Parathyroid adenoma (tissue), 2 donors: ENCODE data around the gene CASD1.

Source experiments
- H2AFZ ChIP-seq: fragments of 300-600 bp; sonication (generic); one replicate; pipeline ENCODE4 v1.7.0; 2017; ENCODE audit warnings: antibody characterized with exemption, mild to moderate bottlenecking
- H3K27ac ChIP-seq: fragments of 300-600 bp; sonication (generic); one replicate; pipeline ENCODE4 v1.7.0; 2017
- H3K27me3 ChIP-seq: fragments of 300-600 bp; sonication (generic); one replicate; pipeline ENCODE4 v1.7.0; 2017; ENCODE audit warnings: low read length; ENCODE audit not compliant: control insufficient read depth, insufficient read depth
- H3K36me3 ChIP-seq: fragments of 300-600 bp; sonication (generic); one replicate; pipeline ENCODE4 v1.7.0; 2017; ENCODE audit warnings: low read length; ENCODE audit not compliant: control insufficient read depth, insufficient read depth
- H3K4me1 ChIP-seq: fragments of 300-600 bp; sonication (generic); one replicate; pipeline ENCODE4 v1.7.0; 2017; ENCODE audit warnings: control low read depth
- H3K4me2 ChIP-seq: fragments of 300-600 bp; sonication (generic); one replicate; pipeline ENCODE4 v1.7.0; 2017; ENCODE audit warnings: low read length
- H3K4me3 ChIP-seq: fragments of 300-600 bp; sonication (generic); one replicate; pipeline ENCODE4 v1.7.0; 2017; ENCODE audit warnings: low read depth, low read length
- H3K79me2 ChIP-seq: fragments of 300-600 bp; sonication (generic); one replicate; pipeline ENCODE4 v1.7.0; 2017; ENCODE audit warnings: control low read depth
- H3K9ac ChIP-seq: fragments of 300-600 bp; sonication (generic); one replicate; pipeline ENCODE4 v1.7.0; 2017; ENCODE audit warnings: mild to moderate bottlenecking
- H3K9me3 ChIP-seq: fragments of 300-600 bp; sonication (generic); one replicate; pipeline ENCODE4 v1.7.0; 2017; ENCODE audit warnings: low read length; ENCODE audit not compliant: control insufficient read depth
- TF ChIP-seq, protein P1 (sequence below): fragments of 300-600 bp; sonication (generic); IDR thresholded peaks from one replicate; pipeline ENCODE4 v1.7.0; 2017; ENCODE audit warnings: antibody characterized with exemption, mild to moderate bottlenecking
- donor health status: primary hyperparathyroidism.

Gene CASD1

DNA sequence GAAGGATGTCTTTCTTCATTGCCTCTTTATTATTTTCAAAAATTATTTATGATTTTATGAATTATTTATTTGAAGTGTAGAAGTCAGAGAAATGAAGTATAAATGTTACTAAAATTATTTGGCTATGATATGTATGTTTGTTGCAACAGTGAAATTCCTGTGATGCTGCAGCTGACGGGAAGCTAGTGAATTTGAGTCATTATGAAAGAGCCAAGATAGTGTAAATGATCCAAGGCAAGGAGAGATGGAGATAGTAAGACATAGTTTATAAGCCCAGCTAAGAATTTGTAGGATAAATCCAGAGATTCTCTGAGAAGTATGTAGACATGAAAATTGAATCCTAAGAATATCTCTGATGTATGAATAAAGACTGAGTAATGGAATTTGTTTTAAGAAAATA lies 30.8 kb downstream of the CASD1 start:
- TF ChIP-seq, protein P1, sequence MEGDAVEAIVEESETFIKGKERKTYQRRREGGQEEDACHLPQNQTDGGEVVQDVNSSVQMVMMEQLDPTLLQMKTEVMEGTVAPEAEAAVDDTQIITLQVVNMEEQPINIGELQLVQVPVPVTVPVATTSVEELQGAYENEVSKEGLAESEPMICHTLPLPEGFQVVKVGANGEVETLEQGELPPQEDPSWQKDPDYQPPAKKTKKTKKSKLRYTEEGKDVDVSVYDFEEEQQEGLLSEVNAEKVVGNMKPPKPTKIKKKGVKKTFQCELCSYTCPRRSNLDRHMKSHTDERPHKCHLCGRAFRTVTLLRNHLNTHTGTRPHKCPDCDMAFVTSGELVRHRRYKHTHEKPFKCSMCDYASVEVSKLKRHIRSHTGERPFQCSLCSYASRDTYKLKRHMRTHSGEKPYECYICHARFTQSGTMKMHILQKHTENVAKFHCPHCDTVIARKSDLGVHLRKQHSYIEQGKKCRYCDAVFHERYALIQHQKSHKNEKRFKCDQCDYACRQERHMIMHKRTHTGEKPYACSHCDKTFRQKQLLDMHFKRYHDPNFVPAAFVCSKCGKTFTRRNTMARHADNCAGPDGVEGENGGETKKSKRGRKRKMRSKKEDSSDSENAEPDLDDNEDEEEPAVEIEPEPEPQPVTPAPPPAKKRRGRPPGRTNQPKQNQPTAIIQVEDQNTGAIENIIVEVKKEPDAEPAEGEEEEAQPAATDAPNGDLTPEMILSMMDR, result no peak
- no peak overlapping the region for H3K4me3 ChIP-seq
- no peaks in the 10 kb centered on the region for H3K27me3 ChIP-seq
- no peaks in the 10 kb centered on the region for H3K79me2 ChIP-seq
- H3K9me3 ChIP-seq, result no peaks in the 10 kb centered on the region
- no peaks in the 10 kb centered on the region for H3K4me1 ChIP-seq
- H3K36me3 ChIP-seq, result no peaks in the 10 kb centered on the region
- no peak overlapping the region for H3K9ac ChIP-seq
- no peak overlapping the region for H2AFZ ChIP-seq
- H3K27ac ChIP-seq, result no peak overlapping the region
- no peak overlapping the region for H3K4me2 ChIP-seq

DNA sequence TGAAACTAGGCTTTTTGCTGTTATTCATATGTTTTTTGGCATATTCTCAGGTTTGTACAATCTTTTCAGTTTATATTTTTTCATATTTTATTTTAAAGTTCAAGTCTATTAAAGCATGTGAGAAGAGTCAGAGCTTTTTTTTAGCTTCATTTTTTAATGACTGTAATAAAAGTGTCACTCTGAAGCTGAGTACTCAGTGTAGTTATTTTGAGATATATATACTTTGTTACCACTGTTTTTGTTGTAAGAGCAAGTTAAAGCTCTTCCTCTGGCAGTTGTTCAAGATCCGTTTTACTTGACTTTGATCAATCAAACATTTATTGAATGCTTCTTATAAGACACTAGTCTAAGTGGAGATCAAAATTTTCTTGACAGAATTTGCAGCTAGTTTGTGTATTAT lies 37.5 kb downstream of the CASD1 start:
- Histone ChIP-seq H3K4me1 (no peaks in the 10 kb centered on the region), H2AFZ (no peak overlapping the region), H3K79me2 (no peaks in the 10 kb centered on the region), H3K9me3 (no peaks in the 10 kb centered on the region), H3K27me3 (no peaks in the 10 kb centered on the region), H3K4me3 (no peak overlapping the region), H3K36me3 (no peaks in the 10 kb centered on the region), H3K27ac (no peak overlapping the region), H3K9ac (no peak overlapping the region), H3K4me2 (no peak overlapping the region)
- TF ChIP-seq, protein P1, result no peak

DNA sequence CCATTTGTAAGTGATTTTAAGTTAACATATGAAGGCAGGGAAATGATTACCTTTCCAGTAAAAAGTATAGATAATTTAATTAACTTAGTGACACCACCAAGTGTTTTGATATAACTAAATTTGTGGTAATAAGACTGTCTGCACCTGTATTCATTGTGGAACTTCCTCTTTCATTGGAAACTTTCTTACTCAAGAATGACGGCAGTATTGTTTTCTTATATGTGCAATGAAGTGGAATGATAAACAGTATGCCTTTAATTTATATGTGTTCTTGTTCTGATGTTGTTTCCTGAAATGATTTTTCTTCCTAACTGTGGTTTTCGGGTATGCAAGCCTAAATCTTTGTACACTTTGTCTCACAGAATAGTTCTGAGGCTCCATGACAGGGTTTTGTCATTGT lies 46.4 kb downstream of the CASD1 start:
- Histone ChIP-seq H3K36me3 (no peaks in the 10 kb centered on the region), H2AFZ (no peak overlapping the region), H3K4me1 (no peaks in the 10 kb centered on the region), H3K9ac (no peak overlapping the region), H3K79me2 (no peaks in the 10 kb centered on the region), H3K9me3 (no peaks in the 10 kb centered on the region), H3K27ac (no peak overlapping the region), H3K27me3 (no peaks in the 10 kb centered on the region), H3K4me3 (no peak overlapping the region), H3K4me2 (no peak overlapping the region)
- TF ChIP-seq, protein P1, result no peak

DNA sequence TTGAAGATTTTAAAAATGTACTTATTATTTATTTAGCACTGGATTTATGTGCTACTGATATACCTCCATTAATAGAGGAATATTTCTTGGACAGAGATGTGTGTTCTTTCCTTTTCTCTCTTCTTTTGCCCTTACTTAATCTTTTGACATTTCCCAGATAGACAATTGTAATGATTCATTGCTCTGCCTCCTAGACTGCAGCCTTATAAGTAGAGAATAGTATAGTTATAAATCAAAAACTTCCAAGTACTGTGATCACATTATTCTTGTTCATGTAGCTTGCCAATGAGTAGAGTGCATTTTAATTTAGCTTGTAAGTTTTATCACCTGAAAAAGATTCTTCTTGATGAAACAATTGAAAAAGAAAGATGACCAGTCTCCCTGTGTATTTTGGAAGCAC lies 47.6 kb downstream of the CASD1 start:
- no peak overlapping the region for H3K9ac ChIP-seq
- H3K9me3 ChIP-seq, result no peaks in the 10 kb centered on the region
- no peak overlapping the region for H3K4me2 ChIP-seq
- TF ChIP-seq, protein P1, result no peak
- no peaks in the 10 kb centered on the region for H3K79me2 ChIP-seq
- no peak overlapping the region for H3K4me3 ChIP-seq
- H3K36me3 ChIP-seq, result no peaks in the 10 kb centered on the region
- H2AFZ ChIP-seq, result no peak overlapping the region
- no peak overlapping the region for H3K27ac ChIP-seq
- no peaks in the 10 kb centered on the region for H3K27me3 ChIP-seq
- no peaks in the 10 kb centered on the region for H3K4me1 ChIP-seq

DNA sequence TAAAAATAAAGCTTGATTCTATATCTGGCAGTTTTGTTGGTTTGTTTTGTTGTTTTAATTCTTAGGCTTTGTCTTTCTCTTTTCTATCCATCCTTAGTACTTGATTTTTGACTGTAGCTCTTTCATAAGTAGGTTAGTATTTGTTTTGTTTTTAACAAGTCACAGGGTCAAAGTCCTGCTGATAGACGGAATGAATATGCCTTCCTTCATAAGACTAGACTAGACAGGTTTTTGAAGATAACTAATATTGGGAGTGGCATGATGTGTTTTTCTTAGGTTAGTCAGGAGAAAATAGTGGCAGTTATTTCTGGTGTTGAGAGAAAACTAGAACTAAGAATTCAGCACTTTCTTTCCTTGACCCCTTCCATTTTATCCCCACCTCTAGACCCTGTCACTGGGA lies 50.4 kb downstream of the CASD1 start:
- no peaks in the 10 kb centered on the region for H3K36me3 ChIP-seq
- H3K4me1 ChIP-seq, result no peaks in the 10 kb centered on the region
- no peak overlapping the region for H3K9ac ChIP-seq
- H3K9me3 ChIP-seq, result no peaks in the 10 kb centered on the region
- H3K4me3 ChIP-seq, result no peak overlapping the region
- no peak overlapping the region for H3K4me2 ChIP-seq
- no peaks in the 10 kb centered on the region for H3K27me3 ChIP-seq
- TF ChIP-seq, protein P1, result no peak
- H2AFZ ChIP-seq, result no peak overlapping the region
- no peaks in the 10 kb centered on the region for H3K79me2 ChIP-seq
- H3K27ac ChIP-seq, result no peak overlapping the region
